WI38 (cell line): ENCODE measurements around the gene OPRL1.
A peak's percentile ranks its signal among the peaks of the same experiment; 100 is the strongest.

Experiments
- H3K4me3 ChIP-seq: 2 replicates; pipeline ENCODE4 v1.5.1; 2011; ENCODE audit warnings: low read depth, mild to moderate bottlenecking, control low read depth, low read length
- CTCF ChIP-seq: IDR thresholded peaks from 2 replicates; pipeline ENCODE4 v1.5.1; 2012; ENCODE audit warnings: low read depth, mild to moderate bottlenecking, control low read depth, low read length

OPRL1 gene

DNA sequence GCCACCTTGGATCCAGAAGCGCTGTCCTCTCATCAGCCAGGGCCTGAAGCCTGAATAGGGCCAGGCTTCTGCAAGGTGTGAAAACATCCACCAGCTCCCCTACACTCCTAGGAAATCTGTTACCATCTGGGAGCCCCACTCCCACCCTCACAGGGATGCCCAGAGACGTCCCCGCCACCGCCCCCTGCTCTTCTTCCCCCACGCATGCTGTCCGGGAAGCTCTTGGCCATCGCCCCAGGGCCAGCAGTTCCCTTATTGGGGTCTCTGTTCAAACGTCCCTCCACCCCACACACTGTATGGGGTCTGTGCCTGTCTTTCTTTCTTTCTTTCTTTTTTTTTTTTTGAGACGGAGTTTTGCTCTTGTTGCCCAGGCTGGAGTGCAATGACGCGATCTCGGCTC is 4.3 kb upstream of the OPRL1 start:
- TF ChIP-seq CTCF = no peak
- H3K4me3 ChIP-seq = no peak overlapping the region

GRCh38 chr20:64076061-64076997 is 3.6 kb upstream of the OPRL1 start:
- no peak overlapping the region for H3K4me3 ChIP-seq
- TF ChIP-seq CTCF = no peak

- H3K4me3 ChIP-seq = no peak overlapping the region
- no peak for TF ChIP-seq CTCF
Measured at GRCh38 chr20:64077094-64077493, 2.8 kb upstream of the OPRL1 start.

DNA sequence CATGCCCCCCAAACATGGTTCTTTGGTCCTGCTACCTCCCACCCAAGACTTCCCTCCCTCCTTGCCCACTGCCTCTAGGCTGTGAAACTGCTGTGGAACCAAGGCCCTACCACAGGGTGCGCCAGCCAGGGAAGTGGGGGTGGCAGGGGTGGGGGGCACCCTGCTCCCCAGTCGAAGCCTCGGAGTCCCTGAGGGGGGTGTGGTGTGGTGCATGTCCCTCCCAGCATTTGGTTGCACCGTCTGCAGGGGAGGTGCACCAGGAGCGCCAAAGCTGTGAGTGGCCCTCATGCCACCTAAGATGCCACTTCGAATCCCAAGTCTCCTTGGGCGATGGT is 2.4 kb upstream of the OPRL1 start:
- TF ChIP-seq CTCF = no peak
- H3K4me3 ChIP-seq = no peak overlapping the region

DNA sequence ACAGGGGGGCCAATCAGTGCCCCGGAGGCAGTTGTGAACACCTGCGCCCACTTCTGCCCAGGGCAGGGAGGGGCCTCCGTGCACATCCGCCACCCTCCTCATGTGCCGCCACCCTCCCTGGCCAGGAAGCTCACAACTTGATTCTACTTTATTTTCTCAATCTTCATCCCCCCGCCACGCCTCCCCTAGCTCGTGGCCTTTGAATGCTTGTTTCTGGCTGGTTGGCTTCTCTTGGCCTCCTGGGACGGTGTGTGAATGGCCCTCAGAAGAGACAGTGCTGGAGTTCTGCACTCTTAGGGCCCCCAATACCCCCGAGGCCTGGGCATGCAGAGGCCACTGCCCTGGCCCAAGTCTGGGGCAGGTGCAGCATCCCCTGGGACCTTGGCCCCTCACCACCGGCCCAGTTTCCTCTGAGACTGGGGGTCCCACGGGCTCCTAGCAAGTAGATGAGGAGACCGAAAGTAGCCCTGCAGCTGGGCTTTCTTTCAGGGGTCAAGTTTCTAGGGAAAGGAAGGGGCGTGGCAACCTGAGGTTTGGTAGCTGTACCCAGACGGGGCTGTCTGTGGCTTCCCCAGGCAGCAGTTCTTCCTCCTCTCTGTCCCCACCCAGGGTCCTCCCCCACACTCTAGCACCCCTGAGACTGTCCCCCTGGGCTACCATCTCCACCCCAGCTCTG is 1.9 kb upstream of the OPRL1 start:
- TF ChIP-seq CTCF = no peak
- no peak overlapping the region for H3K4me3 ChIP-seq

DNA sequence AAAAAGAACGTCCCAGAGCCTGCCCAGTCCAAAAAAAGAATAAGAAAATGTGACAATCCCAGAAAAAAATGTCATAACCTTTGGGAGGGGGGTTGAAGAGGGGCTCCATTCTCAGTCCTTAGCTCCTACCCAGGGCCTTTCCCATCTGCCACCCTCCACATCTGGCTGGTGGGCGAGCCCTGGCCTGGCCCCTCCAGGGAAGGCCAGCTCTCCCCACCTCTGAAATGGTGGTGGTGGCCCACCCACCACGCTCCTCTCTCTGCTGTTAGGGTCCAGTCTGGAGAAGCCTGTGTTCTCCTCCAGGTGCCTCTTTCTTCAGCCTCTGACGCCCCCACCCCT is 979 bp upstream of the OPRL1 start:
- H3K4me3 ChIP-seq = peak overlapping the region; percentile 78
- no peak for TF ChIP-seq CTCF

DNA sequence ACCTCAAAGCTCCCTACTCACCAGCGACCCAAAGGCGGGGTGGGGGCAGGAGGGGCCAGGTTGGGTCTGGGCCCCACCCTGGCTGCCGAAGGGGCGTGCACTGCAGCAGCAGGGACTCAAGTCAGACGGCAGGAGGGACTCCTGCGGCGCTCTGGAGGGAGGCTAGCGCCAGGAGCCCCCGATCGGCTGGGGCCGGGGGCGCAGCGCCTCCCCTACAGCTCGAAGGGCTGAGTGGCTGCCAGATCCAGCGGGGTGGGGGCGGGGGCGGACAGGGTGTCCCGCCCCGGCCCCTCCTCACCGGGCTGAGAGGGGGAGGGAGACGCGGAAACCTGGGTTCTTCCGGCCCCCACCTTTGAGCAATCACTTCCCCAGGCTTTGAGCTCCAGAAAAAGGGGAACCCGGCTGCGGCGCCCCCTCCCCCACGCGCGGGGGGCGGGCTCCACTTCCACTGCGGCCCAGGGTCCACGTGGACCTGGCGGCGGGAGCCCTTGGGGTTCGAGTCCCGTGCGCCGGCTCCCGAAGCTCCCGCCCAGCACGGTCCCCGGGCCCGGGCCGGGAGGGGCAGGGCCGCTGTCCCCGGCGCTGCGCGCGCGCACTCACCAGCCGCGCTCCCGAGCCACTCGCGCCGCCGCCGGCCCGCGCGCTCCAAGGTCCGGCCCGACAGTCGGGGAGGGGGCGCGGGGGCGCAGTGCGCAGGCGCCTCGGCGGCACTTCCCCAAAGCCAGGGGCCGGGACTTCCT is 439 bp upstream of the OPRL1 start, which contains the start of gene RGS19:
TSS of gene RGS19 (minus strand) at position 246 of the 740 bp plus-strand sequence. CDS start 2,632 bp downstream, outside the sequence.
- peak within 1 kb of the TSS; percentile 78 for H3K4me3 ChIP-seq

More for the DNA sequence above, 439 bp upstream of the OPRL1 start, which contains the start of gene RGS19:
- TF ChIP-seq CTCF = no peak
